ENCODE measurements around the gene APOBEC3A. TPM values are rescaled to one million over a fixed set of nuclear protein-coding genes. Genes with fewer than 3 reads are reported as not detected.

Gene APOBEC3A
- total and polyA plus RNA-seq, 2 of the 4 experiments (the other 2 are of a cell fraction), result not detected

GRCh38 chr22:38907767-38908166 lies 49.6 kb upstream of the APOBEC3A start:
- CTCF ChIA-PET, result no interaction called here
- no peak overlapping the region for H3K9ac ChIP-seq (ENCODE audit: low read depth, low read length)

More at GRCh38 chr22:38907767-38908166, 49.6 kb upstream of the APOBEC3A start:
- dilution Hi-C loops (cut with HindIII; ENCODE audit: low sequenced_read_pairs, unreplicated experiment) (no loop called here), in situ Hi-C loops (cut with MboI; ENCODE audit: low sequenced_read_pairs) (no loop called here), intact Hi-C loops (cut with micrococcal nuclease) (no loop called here)
- Histone ChIP-seq H3K4ac (ENCODE audit: low read depth, low read length) (no peak overlapping the region), H3K27ac (ENCODE audit: insufficient read depth, low read length) (no peak overlapping the region), H3K9me3 (ENCODE audit: control insufficient read depth, insufficient read depth, low read length) (peaks cover 2% of the 10 kb centered on the region; the same call in 1 of the 2 replicates), H4K20me1 (ENCODE audit: insufficient read depth, low read length) (no peaks in the 10 kb centered on the region), H2BK120ac (ENCODE audit: low read depth, low read length) (no peak overlapping the region), H2BK15ac (ENCODE audit: low read depth, low read length) (no peak overlapping the region), H2AFZ (replicated peaks; ENCODE audit: low read length, poor library complexity) (no peak overlapping the region), H3K36me3 (ENCODE audit: control insufficient read depth, insufficient read depth, low read length) (no peaks in the 10 kb centered on the region), H3K27me3 (ENCODE audit: control insufficient read depth, insufficient read depth, low read length) (peaks cover 19% of the 10 kb centered on the region), H2BK20ac (ENCODE audit: low read depth, low read length) (no peak overlapping the region), H3K23ac (ENCODE audit: low read depth, low read length) (no peak overlapping the region), H4K5ac (ENCODE audit: low read depth, low read length) (no peak overlapping the region), H3K14ac (replicated peaks; ENCODE audit: low read depth, low read length) (no peak overlapping the region), H3K56ac (ENCODE audit: extremely low read depth, insufficient read depth, low read length) (no peak overlapping the region), H2AK5ac (ENCODE audit: low read depth, low read length) (no peak overlapping the region), H3K4me3 (ENCODE audit: insufficient read depth, low read depth, low read length) (no peak overlapping the region), H2BK5ac (ENCODE audit: low read depth, low read length, poor library complexity, severe bottlenecking) (no peak overlapping the region), H3K18ac (ENCODE audit: low read depth, low read length) (no peak overlapping the region), H2AK9ac (replicated peaks; ENCODE audit: low read depth, low read length, poor library complexity) (no peak overlapping the region), H3K4me1 (ENCODE audit: control insufficient read depth, insufficient read depth, low read length) (no peaks in the 10 kb centered on the region), H3K4me2 (ENCODE audit: low read depth, low read length) (no peak overlapping the region), H4K91ac (ENCODE audit: insufficient read depth, low read depth, low read length) (no peak overlapping the region), H3K9me1 (ENCODE audit: insufficient read depth, low read length) (no peaks in the 10 kb centered on the region), H3K79me1 (ENCODE audit: low read depth in 1 of 2, low read length in 2 of 2) (no peaks in the 10 kb centered on the region), H4K8ac (ENCODE audit: low read depth in 2 of 2, low read length in 2 of 2) (no peak overlapping the region)
- BruUV-seq (replicated peaks), result no TSS peak
- WGBS, 2 experiments (ENCODE audit: extremely low coverage in 2 of 2, insufficient read length in 1 of 2), result no CpG with 5 or more reads among the region's 2 CpGs
- TF ChIP-seq, protein P1, sequence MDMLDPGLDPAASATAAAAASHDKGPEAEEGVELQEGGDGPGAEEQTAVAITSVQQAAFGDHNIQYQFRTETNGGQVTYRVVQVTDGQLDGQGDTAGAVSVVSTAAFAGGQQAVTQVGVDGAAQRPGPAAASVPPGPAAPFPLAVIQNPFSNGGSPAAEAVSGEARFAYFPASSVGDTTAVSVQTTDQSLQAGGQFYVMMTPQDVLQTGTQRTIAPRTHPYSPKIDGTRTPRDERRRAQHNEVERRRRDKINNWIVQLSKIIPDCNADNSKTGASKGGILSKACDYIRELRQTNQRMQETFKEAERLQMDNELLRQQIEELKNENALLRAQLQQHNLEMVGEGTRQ (IDR thresholded peaks at IDR 0.05; ENCODE audit: low read depth, low read length), result no peak
- no peak for TF ChIP-seq RFX5 (IDR thresholded peaks at IDR 0.05; ENCODE audit: low read depth, low read length)
- POLR2A ChIA-PET (ENCODE audit: unreplicated experiment), result no interaction called here
- DNase-seq (no peak), ATAC-seq (ENCODE audit: low read depth) (no peak)
